Brain microvascular endothelial cell (primary cell): Measurements from ENCODE around the gene ASAP3.

Experiments
- DNase-seq: peaks from one replicate; pipeline ENCODE4 v3.0.0-alpha.2; 2020
- H3K27ac ChIP-seq: fragments of 250-450 bp; sonication (Bioruptor Pico); 2 replicates; pipeline ENCODE4 v1.5.1; 2020; ENCODE audit warnings: mild to moderate bottlenecking, moderate library complexity
- H3K27me3 ChIP-seq: fragments of 250-450 bp; sonication (Bioruptor Pico); replicated peaks from 2 replicates; pipeline ENCODE4 v1.5.1; 2020; ENCODE audit warnings: mild to moderate bottlenecking
- H3K36me3 ChIP-seq: fragments of 250-450 bp; sonication (Bioruptor Pico); replicated peaks from 2 replicates; pipeline ENCODE4 v1.5.1; 2020; ENCODE audit warnings: mild to moderate bottlenecking
- H3K4me3 ChIP-seq: 2 replicates; pipeline ENCODE4 v1.5.1; 2011; ENCODE audit warnings: low read depth, mild to moderate bottlenecking, control low read depth, low read length, moderate library complexity
- in situ Hi-C: cut with HindIII; loops from 2 replicates; pipeline ENCODE4 v1.10.0; 2017; ENCODE audit warnings: low sequenced_read_pairs, low pct_ligation_motif_present
- TF ChIP-seq, protein P1 (sequence below): IDR thresholded peaks from 2 replicates; pipeline ENCODE4 v1.5.1; 2011; ENCODE audit warnings: low read depth, mild to moderate bottlenecking, moderate library complexity, low read length, control low read depth, inconsistent platforms; ENCODE audit errors: missing control alignments

Gene ASAP3

DNA sequence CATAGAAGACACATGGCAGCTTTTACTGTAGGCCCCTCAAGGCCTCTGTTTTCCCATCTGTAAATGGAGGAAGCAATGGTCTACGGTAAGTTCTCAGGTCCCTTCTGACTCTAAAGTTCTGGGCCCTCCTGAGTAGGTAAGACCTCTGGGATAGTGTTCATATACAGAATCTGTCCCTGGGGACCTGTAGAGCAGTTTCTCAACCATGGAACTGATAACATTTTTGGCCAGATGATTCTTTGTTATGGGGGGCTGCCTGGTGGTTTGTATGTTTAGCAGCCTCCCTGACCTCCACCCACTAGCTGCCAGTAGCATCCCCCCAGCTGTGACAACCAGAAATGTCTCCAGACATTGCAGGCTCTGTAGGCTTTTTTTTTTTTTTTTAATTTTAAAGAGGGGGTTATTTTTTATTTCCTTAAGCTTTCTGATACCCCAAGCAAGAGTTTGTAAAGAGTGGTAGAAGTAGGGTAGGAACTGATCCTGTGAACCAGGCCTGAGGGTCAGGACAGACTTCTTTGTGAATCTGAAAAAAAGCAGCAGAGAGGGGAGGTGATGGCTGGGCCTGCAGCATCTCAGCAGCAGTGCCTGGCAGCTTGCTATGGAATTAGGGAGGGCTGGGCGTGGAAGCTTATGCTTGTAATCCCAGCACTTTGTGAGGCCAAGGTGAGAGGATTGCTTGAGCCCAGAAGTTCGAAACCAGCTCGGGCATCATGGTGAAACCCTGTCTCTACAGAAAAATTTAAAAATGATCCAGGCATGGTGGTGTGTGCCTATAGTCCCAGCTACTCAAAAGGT is 39.2 kb downstream of the ASAP3 start:
- in situ Hi-C loops: no loop called here
- Histone ChIP-seq H3K4me3 (no peak overlapping the region), H3K36me3 (no peaks in the 10 kb centered on the region), H3K27ac (no peak overlapping the region), H3K27me3 (no peaks in the 10 kb centered on the region)
- DNase-seq: no peak
- TF ChIP-seq, protein P1, sequence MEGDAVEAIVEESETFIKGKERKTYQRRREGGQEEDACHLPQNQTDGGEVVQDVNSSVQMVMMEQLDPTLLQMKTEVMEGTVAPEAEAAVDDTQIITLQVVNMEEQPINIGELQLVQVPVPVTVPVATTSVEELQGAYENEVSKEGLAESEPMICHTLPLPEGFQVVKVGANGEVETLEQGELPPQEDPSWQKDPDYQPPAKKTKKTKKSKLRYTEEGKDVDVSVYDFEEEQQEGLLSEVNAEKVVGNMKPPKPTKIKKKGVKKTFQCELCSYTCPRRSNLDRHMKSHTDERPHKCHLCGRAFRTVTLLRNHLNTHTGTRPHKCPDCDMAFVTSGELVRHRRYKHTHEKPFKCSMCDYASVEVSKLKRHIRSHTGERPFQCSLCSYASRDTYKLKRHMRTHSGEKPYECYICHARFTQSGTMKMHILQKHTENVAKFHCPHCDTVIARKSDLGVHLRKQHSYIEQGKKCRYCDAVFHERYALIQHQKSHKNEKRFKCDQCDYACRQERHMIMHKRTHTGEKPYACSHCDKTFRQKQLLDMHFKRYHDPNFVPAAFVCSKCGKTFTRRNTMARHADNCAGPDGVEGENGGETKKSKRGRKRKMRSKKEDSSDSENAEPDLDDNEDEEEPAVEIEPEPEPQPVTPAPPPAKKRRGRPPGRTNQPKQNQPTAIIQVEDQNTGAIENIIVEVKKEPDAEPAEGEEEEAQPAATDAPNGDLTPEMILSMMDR: no peak

GRCh38 chr1:23444104-23444533 is 39.9 kb downstream of the ASAP3 start:
- in situ Hi-C loops: no loop called here
- H3K27ac ChIP-seq: no peak overlapping the region
- no peak for DNase-seq

GRCh38 chr1:23442751-23443150 is 41.2 kb downstream of the ASAP3 start:
- H3K36me3 ChIP-seq: no peaks in the 10 kb centered on the region
- H3K4me3 ChIP-seq: no peak overlapping the region
- no peaks in the 10 kb centered on the region for H3K27me3 ChIP-seq
- DNase-seq: no peak
- TF ChIP-seq, protein P1: no peak
- in situ Hi-C loops: no loop called here
- H3K27ac ChIP-seq: no peak overlapping the region

More at GRCh38 chr1:23444104-23444533, 39.9 kb downstream of the ASAP3 start:
- Histone ChIP-seq H3K36me3 (no peaks in the 10 kb centered on the region), H3K4me3 (no peak overlapping the region), H3K27me3 (no peaks in the 10 kb centered on the region)
- TF ChIP-seq, protein P1: no peak

DNA sequence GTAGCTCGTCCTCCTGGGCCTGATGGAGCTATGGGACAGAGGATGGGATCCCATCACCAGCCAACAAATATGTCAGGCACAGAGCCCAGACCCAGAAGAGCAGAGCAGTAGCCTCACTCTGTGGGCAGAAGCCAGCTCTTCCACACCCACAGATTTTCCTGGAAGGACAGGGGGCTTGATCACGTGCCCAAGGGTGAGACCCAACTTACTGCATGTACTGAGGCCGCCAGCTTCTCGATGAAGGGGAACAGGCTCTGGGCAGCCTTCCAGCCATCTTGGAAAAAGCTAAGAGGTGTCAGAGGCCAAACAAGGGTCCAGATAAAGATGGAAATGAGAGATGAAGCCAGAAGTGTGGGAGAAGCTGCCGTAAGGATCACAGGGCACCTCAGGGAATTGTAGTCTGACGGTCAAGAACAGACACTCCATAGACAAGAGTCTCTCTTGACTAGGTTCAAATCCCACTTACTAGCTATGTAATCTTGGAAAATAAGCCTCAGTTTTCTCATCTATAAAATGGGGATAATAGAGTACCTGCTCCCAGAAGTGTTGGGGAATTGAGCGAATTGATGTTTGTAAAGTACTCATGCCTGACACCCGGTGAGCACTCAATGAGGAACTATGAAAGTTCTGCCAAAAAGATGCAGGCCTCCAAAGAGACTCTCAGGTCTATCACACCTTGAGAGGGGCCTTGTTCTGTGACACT is 42.4 kb downstream of the ASAP3 start:
- in situ Hi-C loops: no loop called here
- H3K36me3 ChIP-seq: no peaks in the 10 kb centered on the region
- TF ChIP-seq, protein P1: no peak
- no peaks in the 10 kb centered on the region for H3K27me3 ChIP-seq
- H3K27ac ChIP-seq: no peak overlapping the region
- DNase-seq: no peak
- H3K4me3 ChIP-seq: no peak overlapping the region

DNA sequence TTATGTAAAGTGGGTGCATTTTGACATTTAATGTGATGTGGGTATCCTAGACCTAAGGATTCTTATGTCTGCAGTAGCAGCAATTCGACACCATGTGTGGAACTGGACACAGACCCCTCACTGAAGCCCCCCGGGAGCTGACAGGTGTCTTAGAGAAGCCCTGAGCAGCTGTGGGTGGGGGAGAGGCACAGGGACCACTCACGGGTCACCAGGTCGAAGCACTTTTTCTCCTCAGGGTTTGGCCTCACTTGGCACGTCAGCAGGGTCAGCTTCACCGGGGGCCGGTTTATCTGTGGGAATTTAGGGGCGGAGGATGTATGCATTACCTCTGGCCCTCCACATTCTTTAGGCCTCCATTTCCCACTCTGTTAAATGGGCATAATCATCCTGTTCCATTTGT is 45.4 kb downstream of the ASAP3 start:
- in situ Hi-C loops: no loop called here
- no peak overlapping the region for H3K4me3 ChIP-seq
- TF ChIP-seq, protein P1: no peak
- H3K36me3 ChIP-seq: no peaks in the 10 kb centered on the region
- no peak overlapping the region for H3K27ac ChIP-seq
- DNase-seq: no peak
- H3K27me3 ChIP-seq: no peaks in the 10 kb centered on the region

- no peak for DNase-seq
- Histone ChIP-seq H3K36me3 (no peaks in the 10 kb centered on the region), H3K4me3 (no peak overlapping the region), H3K27ac (no peak overlapping the region), H3K27me3 (no peaks in the 10 kb centered on the region)
- TF ChIP-seq, protein P1: no peak
- in situ Hi-C loops: no loop called here
Measured at GRCh38 chr1:23437355-23437664, 46.7 kb downstream of the ASAP3 start.
